GM12892 (cell line): ENCODE results near the gene CAMKK1.
"Not testable (repeated sequence)": the region's sequence is repeated elsewhere in the genome, so short reads cannot be mapped to it uniquely, and the experiment has no call there.

Source experiments
- DNase-seq: peaks from one replicate; pipeline ENCODE4 v3.0.0; 2011; ENCODE audit not compliant: insufficient read length
- FAIRE-seq: peaks from 2 replicates; lab custom pipeline; 2011; peaks lifted over from hg19 to GRCh38; lab: Jason Lieb, UNC
- POLR2A ChIP-seq: IDR thresholded peaks from 2 replicates; pipeline ENCODE4 v1.6.1; 2011; ENCODE audit warnings: low read depth, low read length, control low read depth
- POLR2AphosphoS5 ChIP-seq: IDR thresholded peaks from 2 replicates; pipeline ENCODE4 v1.6.1; 2011; ENCODE audit warnings: low read depth, low read length, control low read depth
- TAF1 ChIP-seq: IDR thresholded peaks from 2 replicates; pipeline ENCODE4 v1.6.1; 2011; ENCODE audit warnings: low read depth, mild to moderate bottlenecking, control low read depth, low read length, borderline replicate concordance

CAMKK1 gene

DNA sequence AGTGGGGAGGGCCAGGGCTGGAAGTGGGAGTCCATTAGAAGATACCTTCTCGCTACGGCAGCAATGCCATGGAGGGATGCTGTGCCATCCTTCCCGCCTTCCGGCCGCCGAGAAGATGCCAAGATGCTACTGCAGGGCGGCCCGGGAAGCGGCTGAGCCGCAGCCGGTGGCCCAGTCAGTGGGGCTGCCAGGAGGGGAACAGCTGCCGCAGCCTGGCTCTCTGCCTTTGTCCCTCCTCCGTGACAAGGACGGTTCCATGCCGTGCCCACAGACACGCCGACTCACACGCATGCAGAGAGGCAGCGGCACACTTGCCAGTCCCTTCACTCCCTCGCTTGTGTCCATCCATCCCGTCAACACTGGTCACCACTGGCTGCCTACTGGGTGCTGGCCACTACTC lies 26.6 kb downstream of the CAMKK1 start:
- FAIRE-seq (no peak), DNase-seq (no peak)
- no peak for TF ChIP-seq POLR2A
- TF ChIP-seq TAF1 = no peak
- no peak for TF ChIP-seq POLR2AphosphoS5

DNA sequence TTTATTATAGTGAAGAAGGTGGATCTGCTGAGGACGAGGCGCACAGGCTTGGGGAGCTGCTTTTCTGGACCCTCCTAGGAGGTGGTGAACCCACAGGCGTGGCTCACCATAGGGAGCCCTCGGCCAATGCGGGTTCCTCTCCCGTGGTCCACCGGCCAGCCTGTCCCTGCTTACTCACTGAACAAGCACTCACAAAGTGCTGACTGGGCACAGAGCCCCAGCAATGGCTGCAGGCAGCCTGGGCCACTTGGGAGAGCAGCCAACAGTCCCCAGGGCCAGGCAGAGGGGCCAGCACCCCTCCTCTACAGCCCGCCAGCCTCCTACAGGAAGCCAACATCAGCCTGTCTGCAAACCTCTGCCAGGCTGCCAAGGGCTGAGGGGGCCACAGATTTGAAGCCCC lies 27.7 kb downstream of the CAMKK1 start:
- TF ChIP-seq TAF1 (no peak), POLR2A (no peak), POLR2AphosphoS5 (no peak)
- no peak for DNase-seq
- FAIRE-seq = no peak

DNA sequence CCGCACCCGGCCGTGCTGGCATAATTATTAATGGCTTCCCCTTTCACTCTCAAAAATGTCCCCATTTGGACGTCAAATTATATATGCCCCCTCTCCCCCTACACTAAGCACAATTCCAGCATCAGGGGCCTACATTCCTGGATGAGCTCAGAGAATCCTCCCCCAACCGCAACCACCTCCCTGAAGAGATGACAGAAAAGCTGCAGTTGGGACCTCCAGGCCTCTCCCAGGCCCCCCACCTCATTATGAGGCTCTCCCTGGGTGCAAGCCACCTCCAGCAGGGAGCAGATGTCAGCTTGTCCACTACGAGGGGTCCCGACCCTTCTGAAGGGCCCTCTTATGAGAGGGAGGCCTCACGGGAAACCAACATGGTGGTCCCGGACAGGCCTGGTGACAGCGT lies 28.3 kb downstream of the CAMKK1 start:
- DNase-seq (no peak), FAIRE-seq (no peak)
- TF ChIP-seq POLR2A (no peak), TAF1 (no peak), POLR2AphosphoS5 (no peak)

DNA sequence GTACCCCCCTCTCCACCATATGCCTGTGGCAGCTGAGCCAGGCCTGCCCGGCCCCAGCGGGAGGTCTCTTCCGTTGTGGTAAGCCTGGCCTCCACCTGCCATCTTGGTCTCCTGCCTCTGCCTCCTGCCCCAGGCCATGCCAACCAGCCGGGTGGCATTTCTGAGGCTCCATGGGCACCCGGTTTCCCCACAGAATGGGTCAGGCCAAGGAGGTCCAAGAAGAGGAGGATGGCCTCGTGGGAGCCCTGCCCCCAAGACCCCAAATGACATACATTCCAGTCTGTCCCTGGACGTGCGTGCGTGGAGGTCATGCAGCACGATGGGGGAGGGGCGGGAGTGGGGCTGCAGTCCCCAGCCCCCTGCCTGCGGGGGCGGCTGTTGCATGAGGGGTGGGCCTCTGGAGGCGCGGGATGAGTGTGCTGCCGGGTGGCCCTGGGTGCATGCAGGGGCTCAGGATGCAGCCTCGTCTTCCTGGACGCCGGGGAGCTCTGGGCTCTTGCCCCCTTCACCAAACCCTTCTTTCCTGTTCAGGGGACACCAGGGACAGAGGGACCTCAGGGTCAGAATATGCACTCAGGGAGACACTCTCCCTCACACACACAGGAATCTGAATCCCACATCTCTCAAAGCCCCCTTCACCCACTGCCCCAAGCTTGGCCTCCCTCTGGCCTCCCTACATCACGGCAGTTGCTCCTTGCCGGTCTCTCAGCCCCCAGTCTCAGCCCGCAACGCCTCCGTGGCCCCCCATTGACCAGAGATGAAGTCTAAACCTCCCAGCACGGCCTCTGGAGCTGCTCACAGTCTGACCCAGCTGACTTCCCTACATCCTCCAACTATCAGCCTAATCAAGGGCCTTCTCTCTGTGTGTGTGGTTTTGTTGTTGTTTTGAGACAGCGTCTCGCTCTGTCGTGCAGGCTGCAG lies 30.8 kb downstream of the CAMKK1 start:
- TF ChIP-seq POLR2AphosphoS5 (no peak), TAF1 (no peak), POLR2A (no peak)
- no peak for DNase-seq
- no peak for FAIRE-seq

DNA sequence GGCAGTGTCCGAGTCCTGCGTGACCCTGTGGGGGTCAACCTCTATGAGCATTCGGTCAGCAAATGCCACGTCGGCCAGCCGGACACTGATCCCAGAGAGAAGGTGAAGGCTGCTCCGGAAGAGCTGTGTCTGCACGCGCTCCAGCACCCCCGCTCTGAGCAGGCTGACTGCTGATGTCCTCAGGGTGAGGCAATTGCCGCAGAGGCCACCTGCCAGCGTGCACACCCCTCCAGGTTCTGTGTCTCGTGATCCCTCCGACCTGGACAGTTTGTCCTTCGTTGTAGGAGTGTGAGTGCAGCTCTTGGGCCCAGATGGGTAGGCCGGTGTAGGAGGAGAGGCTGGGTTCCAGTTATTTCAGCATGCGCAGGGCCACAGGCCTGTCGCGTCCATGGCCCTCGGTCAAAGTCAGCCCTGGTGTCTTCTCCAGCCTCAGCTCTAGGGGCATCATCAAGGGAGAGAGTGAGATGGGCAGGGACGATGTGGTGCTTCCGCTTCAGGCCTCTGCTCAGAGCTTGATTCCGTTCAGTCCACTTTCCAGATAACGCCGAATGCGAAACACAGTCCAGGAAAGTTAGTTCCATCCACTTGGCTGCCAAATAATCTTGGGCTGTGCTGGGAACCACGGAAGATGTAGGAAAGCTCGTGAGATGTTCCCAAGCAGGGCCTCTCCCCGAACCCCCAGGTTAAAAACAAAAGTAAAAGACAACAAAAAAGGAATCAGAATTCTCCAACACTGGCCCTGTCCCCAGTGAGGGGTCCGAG lies 31.7 kb downstream of the CAMKK1 start:
- no peak for FAIRE-seq
- no peak for TF ChIP-seq POLR2AphosphoS5
- no peak for DNase-seq

DNA sequence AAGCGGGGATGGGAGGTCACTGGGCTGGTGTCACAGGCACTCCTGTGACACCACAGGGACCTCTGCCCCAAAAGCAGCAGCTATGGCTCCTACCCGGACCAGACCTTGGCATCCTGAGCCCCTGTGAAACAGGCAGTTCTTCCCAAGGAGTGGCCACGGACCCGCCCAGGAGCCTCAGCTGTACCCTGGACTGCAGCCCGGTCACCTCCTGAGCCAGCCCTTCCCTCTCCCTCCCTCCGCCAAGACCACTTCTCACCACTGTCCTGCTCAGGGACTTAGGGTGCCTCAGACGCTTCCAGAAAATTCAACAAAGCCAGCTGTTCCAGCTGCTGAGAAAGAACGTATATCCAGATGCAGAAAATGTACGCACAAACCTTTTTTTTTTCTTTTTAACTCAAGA lies 32.9 kb downstream of the CAMKK1 start:
- TF ChIP-seq POLR2A (no peak), POLR2AphosphoS5 (no peak), TAF1 (no peak)
- FAIRE-seq (no peak), DNase-seq (no peak)

DNA sequence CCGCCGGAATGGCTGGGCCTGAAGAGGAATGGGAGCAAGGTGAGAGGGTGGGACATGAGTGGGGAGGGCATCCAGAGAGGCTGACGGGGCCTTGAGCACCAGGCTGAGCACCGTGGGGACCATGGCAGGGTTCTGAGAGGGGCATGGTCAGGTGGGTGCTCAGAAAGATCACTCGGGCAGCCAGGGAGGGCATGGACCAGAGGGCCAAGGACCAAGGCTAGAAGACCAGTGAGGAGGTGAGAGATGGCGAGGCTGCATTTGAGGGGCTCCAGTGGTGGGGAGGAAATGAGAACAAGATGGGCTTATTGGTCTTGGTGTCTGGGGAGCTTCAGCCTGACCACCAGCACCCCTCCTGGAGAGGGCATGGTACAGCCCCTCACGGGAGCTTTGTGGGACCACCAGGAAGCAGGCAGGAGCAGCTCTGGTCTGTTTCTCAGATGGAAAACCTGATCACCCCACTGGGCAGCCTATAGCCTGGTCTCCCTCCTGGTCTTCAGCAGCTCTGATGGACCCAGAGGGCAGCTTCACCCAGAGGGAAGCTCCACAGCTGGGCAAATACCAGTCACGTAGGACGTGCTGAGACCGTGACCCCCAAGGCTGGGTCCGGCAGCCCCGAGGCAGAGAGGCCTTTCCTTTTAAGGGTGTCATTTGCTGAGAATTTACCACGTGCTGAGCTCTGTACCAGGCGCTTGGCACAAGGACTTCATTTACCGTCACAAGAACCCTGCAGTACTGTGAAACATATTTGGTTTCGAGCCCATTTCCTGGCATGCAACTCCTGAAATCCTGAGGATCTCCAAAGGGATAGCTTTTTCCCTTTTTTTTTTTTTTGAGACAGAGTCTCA lies 35.4 kb downstream of the CAMKK1 start:
- FAIRE-seq (no peak), DNase-seq (no peak)
- no peak for TF ChIP-seq TAF1
- no peak for TF ChIP-seq POLR2A
- no peak for TF ChIP-seq POLR2AphosphoS5

DNA sequence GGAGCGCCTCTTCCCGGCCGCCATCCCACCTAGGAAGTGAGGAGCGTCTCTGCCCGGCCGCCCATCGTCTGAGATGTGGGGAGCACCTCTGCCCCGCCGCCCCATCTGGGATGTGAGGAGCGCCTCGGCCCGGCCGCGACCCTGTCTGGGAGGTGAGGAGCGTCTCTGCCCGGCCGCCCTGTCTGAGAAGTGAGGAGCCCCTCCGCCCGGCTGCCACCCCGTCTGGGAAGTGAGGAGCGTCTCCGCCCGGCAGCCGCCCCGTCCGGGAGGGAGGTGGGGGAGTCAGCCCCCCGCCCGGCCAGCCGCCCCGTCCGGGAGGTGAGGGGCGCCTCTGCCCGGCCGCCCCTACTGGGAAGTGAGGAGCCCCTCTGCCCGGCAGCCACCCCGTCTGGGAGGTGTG lies 38.6 kb downstream of the CAMKK1 start:
- not testable (repeated sequence) for FAIRE-seq, DNase-seq

DNA sequence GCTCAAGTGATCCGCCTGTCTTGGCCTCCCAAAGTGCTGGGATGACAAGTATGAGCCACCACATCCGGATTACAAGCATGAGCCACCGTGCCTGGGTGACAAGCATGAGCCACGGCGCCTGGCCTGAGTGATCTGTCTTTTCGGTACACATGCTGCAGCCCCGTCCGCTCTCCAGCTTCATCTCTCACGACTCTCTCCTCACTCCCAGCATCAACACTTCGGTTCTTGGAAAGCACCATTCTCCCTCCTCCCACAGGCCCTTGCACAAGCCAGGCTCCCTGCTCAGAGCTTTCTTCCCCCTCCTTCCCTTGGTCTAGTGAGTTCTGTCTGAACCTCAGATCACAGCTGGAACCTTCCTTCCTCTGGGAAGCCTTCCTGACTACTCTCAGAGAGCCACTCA lies 40.3 kb downstream of the CAMKK1 start:
- no peak for DNase-seq
- no peak for FAIRE-seq
- TF ChIP-seq POLR2A (no peak), TAF1 (no peak), POLR2AphosphoS5 (no peak)

DNA sequence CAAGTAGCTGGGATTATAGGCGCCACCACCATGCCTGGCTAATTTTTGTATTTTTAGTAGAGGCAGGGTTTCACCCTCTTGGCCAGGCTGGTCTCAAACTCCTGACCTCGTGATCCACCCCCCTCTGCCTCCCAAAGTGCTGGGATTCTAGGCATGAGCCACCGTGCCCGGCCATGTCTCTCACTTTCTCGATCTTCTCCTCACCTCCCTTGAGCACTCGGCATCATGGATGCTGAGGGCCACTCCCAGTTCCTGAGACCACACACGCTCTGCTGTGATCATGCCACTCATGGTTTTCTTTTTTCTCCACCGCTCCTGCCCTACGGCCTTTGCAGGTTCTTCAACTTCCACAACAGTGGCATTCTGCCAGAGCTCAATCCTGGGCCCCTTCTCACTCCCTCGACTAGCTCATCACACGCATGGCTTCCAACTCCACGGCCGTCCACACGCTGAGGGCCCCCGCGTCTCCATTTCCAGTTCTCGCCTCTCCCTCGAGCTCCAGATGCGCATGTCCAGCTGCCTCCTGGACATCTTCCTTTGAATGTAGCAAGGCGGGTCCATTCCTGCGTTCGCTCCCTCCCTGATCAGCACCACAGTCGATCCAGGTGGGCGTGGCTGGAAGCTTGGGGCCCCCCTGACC lies 41.3 kb downstream of the CAMKK1 start:
- DNase-seq (no peak), FAIRE-seq (no peak)
- TF ChIP-seq TAF1 (no peak), POLR2AphosphoS5 (no peak), POLR2A (no peak)

DNA sequence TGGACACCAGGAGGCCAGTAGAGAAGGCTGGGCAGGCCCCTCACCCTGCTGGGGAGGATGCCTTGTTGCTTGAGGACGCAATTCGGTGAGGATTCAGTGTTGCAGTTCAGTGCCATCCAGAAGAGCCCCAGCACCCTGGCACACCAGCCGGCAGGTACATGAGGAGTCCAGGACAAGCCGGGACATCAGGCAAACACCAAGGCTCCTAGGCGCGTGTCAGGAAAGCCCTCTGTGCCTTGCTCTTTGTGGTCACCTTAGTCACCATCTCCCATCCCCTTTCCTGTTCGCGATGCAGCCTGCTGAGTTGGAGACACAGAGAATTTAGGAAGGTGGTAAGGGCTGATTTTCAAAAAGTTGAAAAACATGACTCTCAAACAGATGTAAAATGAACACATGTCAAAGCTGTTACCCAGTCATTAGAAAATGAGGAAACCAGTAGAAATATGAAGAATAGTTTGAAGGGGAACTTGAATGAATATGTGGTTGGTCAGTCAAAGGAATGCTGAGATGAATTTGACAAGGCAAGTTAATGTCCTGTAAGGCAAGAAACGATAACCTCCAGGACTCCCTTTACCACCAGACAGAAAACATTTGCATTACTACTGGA lies 44.5 kb downstream of the CAMKK1 start:
- TF ChIP-seq POLR2AphosphoS5 (no peak), POLR2A (no peak), TAF1 (no peak)
- FAIRE-seq (no peak), DNase-seq (no peak)
